ENCODE results near the gene COLQ. TPM values are rescaled to one million over a fixed set of nuclear protein-coding genes. Genes with fewer than 3 reads are reported as not detected.
A peak's percentile ranks its signal among the peaks of the same experiment; 100 is the strongest.
"Not testable (repeated sequence)": the region's sequence is repeated elsewhere in the genome, so short reads cannot be mapped to it uniquely, and the experiment has no call there.

The COLQ gene
- total RNA-seq, 2 experiments from 2014 or later: 3.3 to 4.3 TPM

DNA sequence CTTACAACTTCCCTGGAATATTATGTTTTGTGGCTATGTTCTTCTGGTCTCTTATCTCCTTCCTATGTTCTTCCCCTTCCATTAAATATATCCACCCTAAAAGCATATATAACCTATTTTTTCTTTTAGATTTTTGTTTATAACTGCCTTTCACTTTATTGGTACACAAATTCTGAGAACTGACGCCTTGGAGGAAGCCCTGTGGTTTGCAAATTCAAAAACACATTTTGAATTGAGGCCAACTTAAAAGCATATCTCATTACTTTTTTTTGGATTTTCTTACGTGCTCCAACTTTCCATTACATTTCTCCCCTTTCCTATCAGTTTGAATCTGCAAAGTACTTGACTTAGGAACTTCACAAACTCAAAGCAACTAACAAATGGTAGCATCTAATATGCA, 15.3 kb upstream of the COLQ start:
- Mint-ChIP-seq H3K27me3 (no peaks in the 10 kb centered on the region), H3K36me3 (ENCODE audit: low read depth) (peaks cover 26% of the 10 kb centered on the region), H3K4me3 (peak overlapping the region; percentile 60), H3K4me1 (peaks cover 75% of the 10 kb centered on the region), H3K27ac (peak overlapping the region; percentile 98), H3K9me3 (peaks cover 18% of the 10 kb centered on the region)
- ChIA-PET CTCF (interaction anchor here (1.6 kb wide), 1 partner anchor 10 kb away, joined by 4 read pairs; no protein-coding TSS in a partner anchor), POLR2A (no interaction called here)
- DNase-seq: peak; percentile 38

DNA sequence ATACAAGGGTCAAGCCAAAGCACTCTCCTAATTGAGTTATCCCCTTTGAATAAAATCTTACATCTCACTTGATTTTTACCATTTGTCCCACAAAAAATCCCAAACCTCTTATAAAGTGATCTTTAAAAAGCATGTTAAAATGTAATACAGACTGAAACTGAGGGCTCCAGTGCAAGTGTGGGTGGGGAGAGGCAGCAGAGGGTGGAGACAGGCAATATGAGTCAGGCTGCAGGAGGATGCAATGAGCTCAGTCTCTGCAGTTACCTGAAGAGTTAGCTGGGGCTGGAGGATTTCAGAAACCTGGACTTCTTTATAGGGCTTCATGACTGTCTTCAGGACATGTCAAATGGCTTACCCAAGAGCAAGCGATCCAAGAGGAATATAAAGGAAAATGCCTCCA, 14.2 kb upstream of the COLQ start:
- Mint-ChIP-seq H3K4me1 (peaks cover 66% of the 10 kb centered on the region), H3K36me3 (ENCODE audit: low read depth) (peaks cover 18% of the 10 kb centered on the region), H3K27me3 (no peaks in the 10 kb centered on the region), H3K9me3 (peaks cover 9% of the 10 kb centered on the region), H3K4me3 (peak overlapping the region; percentile 39), H3K27ac (peak overlapping the region; percentile 98)
- CTCF ChIA-PET: interaction anchor here (1.0 to 2.5 kb wide), 5 partner anchors 9 to 21 kb away, joined by 3 to 8 read pairs (median 6); no protein-coding TSS in a partner anchor
- POLR2A ChIA-PET: interaction anchor here (0.6 kb wide), 1 partner anchor 148 kb away, joined by 4 read pairs; no protein-coding TSS in a partner anchor
- DNase-seq: peak; percentile 68

DNA sequence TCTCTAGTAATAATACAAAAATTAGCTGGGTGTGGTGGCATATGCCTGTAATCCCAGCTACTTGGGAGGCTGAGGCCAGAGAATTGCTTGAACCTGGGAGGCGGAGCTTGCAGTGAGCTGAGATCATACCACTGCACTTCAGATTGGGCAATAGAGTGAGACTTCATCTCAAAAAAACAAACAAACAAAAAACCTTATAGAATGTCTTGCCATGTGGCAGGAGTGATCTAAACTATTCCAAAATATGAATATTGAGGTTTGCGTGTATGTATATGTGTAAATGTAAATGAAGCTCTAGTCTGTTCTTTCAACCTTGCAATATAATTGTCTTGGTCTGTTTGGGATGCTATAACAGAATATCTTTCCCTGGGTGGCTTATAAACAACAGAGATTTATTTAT, 11.1 kb upstream of the COLQ start:
- H3K9me3 Mint-ChIP-seq; POLR2A ChIA-PET; H3K36me3 Mint-ChIP-seq (ENCODE audit: low read depth); DNase-seq; H3K27me3 Mint-ChIP-seq; H3K4me3 Mint-ChIP-seq: not testable (repeated sequence)
- peak overlapping the region; percentile 33 for H3K27ac Mint-ChIP-seq
- peaks cover 64% of the 10 kb centered on the region for H3K4me1 Mint-ChIP-seq
- CTCF ChIA-PET: interaction anchor here (2.4 kb wide), 1 partner anchor 9 kb away, joined by 7 read pairs; no protein-coding TSS in a partner anchor

DNA sequence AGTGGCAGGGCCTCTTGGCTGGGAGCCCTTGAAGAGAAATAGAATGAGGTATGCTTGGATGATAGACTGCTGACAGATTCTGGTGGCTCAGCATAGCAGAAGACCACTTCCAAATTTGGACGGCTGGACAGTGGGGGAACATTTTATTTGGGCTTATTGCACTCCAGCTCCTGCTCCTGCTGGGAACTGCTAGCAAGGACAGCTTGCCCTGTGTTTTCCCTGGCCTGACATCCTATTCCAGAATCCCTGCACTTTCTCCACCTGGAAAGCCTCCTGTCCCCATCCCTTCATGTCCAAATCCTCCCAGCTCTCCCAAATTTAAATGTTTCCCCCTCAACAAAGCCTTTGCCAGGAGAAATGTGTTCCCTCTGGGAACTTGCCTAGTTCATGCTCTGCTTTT, 9.8 kb upstream of the COLQ start:
- CTCF ChIA-PET: interaction anchor here (0.6 to 1.0 kb wide), 3 partner anchors 8 to 26 kb away, joined by 3 to 5 read pairs (median 4); no protein-coding TSS in a partner anchor

DNA sequence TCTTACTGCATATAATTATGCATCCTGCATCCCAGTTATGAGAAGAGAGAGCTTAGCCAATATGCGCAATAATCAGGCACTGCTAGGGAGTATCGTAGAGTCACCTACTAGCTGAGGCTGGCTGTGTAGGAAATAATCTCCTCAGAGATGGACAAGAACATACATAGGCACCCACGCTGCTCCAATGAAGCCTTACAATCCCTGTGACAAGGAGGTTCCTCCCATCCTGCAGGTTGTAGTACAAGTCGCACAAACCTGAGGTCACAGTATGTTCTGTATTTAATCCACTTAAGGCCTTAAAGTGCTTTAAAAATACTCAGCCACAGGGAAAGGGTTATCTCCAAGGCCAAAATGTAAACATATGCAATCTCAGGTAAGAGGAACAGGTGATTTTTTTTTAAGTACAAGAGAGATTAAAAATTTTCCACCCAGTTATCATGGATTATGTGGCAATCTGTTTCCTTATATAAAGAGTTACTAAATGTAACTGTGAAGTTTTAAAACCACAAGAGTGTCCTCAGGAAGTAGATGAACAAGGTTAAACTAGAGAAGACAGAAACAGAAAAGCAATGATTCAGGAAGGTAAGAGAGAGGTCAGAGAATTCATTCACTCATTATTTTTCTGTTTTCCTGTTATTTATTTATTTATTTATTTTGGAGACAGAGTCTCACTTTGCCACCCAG, 7.5 kb upstream of the COLQ start:
- ChIA-PET POLR2A (no interaction called here), CTCF (interaction anchor here (0.5 to 1.0 kb wide), 3 partner anchors 10 to 287 kb away, joined by 3 to 6 read pairs (median 3); no protein-coding TSS in a partner anchor)
- Mint-ChIP-seq H3K9me3 (peaks cover 2% of the 10 kb centered on the region), H3K4me3 (no peak overlapping the region), H3K36me3 (ENCODE audit: low read depth) (peaks cover 4% of the 10 kb centered on the region), H3K4me1 (peaks cover 31% of the 10 kb centered on the region), H3K27me3 (no peaks in the 10 kb centered on the region), H3K27ac (peak overlapping the region; percentile 47)
- no peak for DNase-seq

More for the DNA sequence above, 9.8 kb upstream of the COLQ start:
- Mint-ChIP-seq H3K27ac (no peak overlapping the region), H3K36me3 (ENCODE audit: low read depth) (peaks cover 2% of the 10 kb centered on the region), H3K4me3 (no peak overlapping the region), H3K9me3 (peaks cover 2% of the 10 kb centered on the region), H3K4me1 (peaks cover 53% of the 10 kb centered on the region), H3K27me3 (no peaks in the 10 kb centered on the region)
- POLR2A ChIA-PET: no interaction called here
- DNase-seq: no peak

DNA sequence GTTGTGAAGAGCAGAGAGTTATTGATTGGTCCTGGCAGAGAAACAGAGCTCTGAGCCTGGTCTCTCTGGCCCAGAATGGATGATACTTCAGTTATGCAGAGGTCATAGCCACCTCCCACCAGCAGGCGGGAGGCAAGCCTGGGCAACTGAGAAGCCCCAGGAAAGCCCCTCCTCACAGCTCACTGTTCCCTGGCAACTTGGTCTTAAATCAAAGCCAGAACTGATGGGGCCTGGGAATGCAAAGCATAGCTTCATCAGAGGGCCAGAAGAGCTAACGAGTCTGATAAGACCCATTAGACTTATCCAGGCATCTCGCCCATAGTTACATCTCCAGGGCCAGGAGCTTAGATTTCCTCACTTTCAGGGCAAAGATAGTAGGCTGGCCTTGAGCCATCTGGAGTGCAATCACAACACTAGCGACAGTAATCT, 5.5 kb upstream of the COLQ start:
- H3K27ac Mint-ChIP-seq: no peak overlapping the region
- ChIA-PET CTCF (interaction anchor here (1.2 to 1.7 kb wide), 4 partner anchors 9 to 17 kb away, joined by 3 to 8 read pairs (median 5); no protein-coding TSS in a partner anchor), POLR2A (no interaction called here)
- H3K4me3 Mint-ChIP-seq: no peak overlapping the region
- no peaks in the 10 kb centered on the region for H3K9me3 Mint-ChIP-seq
- H3K27me3 Mint-ChIP-seq: peaks cover 3% of the 10 kb centered on the region
- no peak for DNase-seq
- peaks cover 28% of the 10 kb centered on the region for H3K4me1 Mint-ChIP-seq
- H3K36me3 Mint-ChIP-seq (ENCODE audit: low read depth): peaks cover 4% of the 10 kb centered on the region

DNA sequence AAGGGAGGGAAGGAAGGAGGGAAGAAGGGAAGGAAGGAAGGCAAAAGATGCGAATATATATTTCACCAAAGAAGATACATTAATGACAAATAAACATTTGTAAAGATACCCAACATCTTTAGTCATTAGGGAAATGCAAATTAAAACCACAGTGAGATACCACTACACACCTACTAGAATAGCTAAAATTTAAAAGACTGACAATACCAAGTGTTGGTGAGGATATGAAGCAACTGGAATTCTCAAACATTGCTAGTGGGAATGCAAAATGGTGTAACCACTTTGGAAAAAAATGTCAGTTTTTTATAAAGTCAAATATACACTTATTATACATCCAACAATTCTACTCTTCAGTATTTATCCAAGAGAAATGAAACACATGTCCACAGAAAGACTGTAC, 4.3 kb upstream of the COLQ start:
- peaks cover 38% of the 10 kb centered on the region for H3K4me1 Mint-ChIP-seq
- peaks cover 10% of the 10 kb centered on the region for H3K27me3 Mint-ChIP-seq
- H3K27ac Mint-ChIP-seq: no peak overlapping the region
- no peak overlapping the region for H3K4me3 Mint-ChIP-seq
- ChIA-PET POLR2A (no interaction called here), CTCF (interaction anchor here (1.2 to 1.7 kb wide), 4 partner anchors 9 to 15 kb away, joined by 3 to 8 read pairs (median 4); no protein-coding TSS in a partner anchor)
- no peak for DNase-seq
- H3K36me3 Mint-ChIP-seq (ENCODE audit: low read depth): peaks cover 4% of the 10 kb centered on the region
- no peaks in the 10 kb centered on the region for H3K9me3 Mint-ChIP-seq

DNA sequence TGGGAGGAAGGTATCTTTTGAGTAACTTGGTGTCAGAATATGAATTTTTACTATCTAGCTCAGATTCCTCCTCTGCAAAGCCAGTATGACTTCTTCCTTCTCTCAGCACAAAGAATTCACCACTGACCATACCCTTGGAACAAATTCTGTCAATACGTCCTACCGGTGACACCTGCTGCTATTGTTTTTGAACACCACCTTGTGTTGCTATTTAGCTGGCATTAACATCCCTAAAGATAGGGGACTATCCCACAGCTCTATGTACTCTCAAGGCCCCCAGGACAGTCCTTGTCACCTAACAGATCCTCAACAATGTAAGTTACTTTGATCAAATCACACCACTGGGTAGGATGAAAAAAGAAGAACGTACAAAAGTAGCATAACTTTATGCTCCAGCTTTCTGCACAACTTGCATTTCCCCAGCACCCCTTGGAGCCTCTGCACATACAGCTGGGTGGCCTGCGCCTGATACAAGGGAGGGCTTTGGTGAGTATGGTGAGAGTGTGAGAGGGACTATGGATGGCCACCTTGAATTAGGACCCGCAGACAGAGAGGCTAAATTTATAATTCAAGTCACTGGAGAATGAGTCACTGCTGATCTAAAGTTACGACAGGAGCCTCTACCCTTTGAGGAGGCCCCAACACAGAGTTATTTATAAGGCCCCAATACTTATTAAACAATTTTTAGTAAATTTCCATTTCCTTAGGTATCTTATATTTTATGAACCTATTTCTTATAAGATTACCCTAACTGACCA, 2.3 kb upstream of the COLQ start:
- Mint-ChIP-seq H3K27ac (no peak overlapping the region), H3K9me3 (no peaks in the 10 kb centered on the region), H3K4me1 (peaks cover 19% of the 10 kb centered on the region), H3K27me3 (peaks cover 10% of the 10 kb centered on the region), H3K4me3 (no peak overlapping the region), H3K36me3 (ENCODE audit: low read depth) (peaks cover 2% of the 10 kb centered on the region)
- CTCF ChIA-PET: interaction anchor here (0.8 to 2.0 kb wide), 6 partner anchors 8 to 29 kb away, joined by 3 to 7 read pairs (median 3); no protein-coding TSS in a partner anchor
- POLR2A ChIA-PET: no interaction called here
- DNase-seq: no peak

DNA sequence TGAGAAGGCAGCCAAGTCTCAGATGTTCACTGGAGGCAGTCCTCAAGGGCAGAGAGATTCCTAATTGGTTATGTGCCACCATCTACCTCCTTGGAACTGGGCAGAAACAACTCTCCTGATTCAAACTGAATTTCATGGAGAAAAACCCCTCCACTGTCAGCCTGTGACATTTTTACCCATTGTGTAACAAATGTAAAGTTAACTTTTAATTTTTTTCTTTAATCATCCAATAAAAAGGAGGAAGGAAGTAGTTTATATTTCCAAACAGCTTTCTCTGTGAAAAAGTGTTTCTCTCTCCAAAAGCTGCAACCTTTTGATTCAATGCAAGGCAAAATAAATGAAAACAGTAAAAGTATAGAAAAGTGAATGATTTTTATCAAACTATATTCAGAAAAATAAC, 510 bp upstream of the COLQ start:
- DNase-seq: no peak
- ChIA-PET POLR2A (no interaction called here), CTCF (no interaction called here)
- Mint-ChIP-seq H3K4me1 (peaks cover 13% of the 10 kb centered on the region), H3K27me3 (peaks cover 10% of the 10 kb centered on the region), H3K27ac (no peak overlapping the region), H3K9me3 (no peaks in the 10 kb centered on the region), H3K4me3 (no peak overlapping the region), H3K36me3 (ENCODE audit: low read depth) (peaks cover 2% of the 10 kb centered on the region)

DNA sequence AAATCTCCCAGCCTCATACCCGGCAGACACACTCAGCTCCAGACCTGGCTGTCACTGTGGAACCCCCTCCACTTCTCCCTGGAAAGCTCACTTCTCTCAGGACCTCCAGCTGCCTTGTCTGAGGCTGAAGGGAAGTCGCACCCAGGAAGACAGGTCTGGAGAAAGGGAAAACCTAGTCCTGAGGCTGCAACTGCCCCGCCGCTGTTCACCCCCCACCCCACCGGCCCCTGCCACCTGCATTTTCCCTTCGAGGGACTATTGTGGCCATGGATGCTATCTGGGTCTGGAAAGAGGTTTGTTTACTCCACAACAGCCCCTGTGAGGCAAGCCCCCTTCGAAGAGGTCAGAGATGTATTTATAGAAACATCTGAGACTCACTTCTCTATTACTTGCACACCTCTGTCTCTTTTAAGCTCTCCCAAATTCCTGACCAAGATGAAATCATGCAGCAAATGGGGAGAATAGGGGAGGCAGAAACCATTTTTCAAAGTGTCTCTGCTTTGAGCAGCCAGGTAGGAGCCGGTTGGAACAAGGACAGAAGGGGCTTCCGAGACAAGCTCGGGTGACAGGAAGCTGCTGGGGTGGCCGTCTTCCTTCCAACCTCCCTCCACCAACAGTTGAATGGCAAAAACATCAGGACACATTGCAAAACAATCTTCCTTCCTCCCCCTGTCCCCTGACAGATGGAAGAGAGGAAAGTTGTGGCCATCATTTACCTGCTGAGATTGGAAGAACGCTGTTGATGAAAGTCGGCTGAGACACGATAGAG, 518 bp downstream of the COLQ start:
- H3K4me3 Mint-ChIP-seq: peak overlapping the region; percentile 47

DNA sequence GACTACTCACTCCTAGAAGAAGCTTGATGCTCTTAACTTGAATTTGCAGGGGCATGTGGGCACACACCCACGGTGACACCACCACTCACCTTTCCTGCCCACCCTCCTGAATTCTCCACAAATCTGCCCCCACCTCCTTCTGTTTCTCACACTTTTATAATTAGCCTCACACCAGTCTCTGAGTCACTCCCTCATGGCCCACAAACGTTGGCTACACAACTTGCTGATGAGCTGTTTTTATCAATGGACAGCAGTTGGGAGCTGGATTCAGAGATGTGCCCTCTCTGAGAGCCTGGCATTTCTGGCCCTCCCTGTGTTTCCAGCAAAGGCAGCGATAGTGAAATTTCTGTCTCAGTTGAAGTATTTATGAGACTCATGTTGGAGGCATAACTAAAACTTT, 1.3 kb downstream of the COLQ start:
- Mint-ChIP-seq H3K4me3 (no peak overlapping the region), H3K27ac (peak overlapping the region; percentile 20), H3K36me3 (ENCODE audit: low read depth) (no peaks in the 10 kb centered on the region), H3K4me1 (peaks cover 13% of the 10 kb centered on the region), H3K9me3 (no peaks in the 10 kb centered on the region), H3K27me3 (peaks cover 10% of the 10 kb centered on the region)
- ChIA-PET CTCF (interaction anchor here (0.8 to 1.3 kb wide), 3 partner anchors 10 to 253 kb away, joined by 3 to 4 read pairs (median 3); no protein-coding TSS in a partner anchor), POLR2A (interaction anchor here (0.5 kb wide), 1 partner anchor 72 kb away, joined by 3 read pairs; no protein-coding TSS in a partner anchor)
- no peak for DNase-seq

More for the DNA sequence above, 518 bp downstream of the COLQ start:
- Mint-ChIP-seq H3K4me1 (peaks cover 13% of the 10 kb centered on the region), H3K27ac (no peak overlapping the region), H3K9me3 (no peaks in the 10 kb centered on the region), H3K36me3 (ENCODE audit: low read depth) (peaks cover 2% of the 10 kb centered on the region), H3K27me3 (peaks cover 10% of the 10 kb centered on the region)
- POLR2A ChIA-PET: interaction anchor here (0.6 kb wide), 1 partner anchor 263 kb away, joined by 5 read pairs; no protein-coding TSS in a partner anchor
- no peak for DNase-seq
- CTCF ChIA-PET: interaction anchor here (0.8 to 1.3 kb wide), 2 partner anchors 11 to 133 kb away, joined by 3 to 4 read pairs; no protein-coding TSS in a partner anchor

DNA sequence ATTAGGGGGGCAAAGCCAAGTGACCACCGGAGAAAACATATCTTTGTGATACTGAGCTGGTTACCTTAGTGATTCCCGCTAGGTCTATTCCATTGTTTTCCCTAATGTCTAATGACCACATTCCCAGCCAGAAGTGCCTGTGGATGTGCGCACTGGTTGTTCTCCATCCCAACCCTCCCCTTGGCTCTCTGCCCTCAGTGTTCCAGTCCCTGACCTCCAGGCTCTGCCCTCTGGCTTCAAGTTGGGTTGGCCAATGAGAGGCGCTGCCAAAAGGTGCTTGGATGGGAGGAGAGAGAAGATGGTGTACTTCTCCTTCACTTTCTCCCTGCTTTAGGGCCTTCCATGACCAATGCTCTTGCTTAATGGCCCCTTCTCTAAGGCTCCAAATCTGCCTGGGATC, 2.4 kb downstream of the COLQ start:
- Mint-ChIP-seq H3K4me1 (peaks cover 13% of the 10 kb centered on the region), H3K36me3 (ENCODE audit: low read depth) (no peaks in the 10 kb centered on the region), H3K9me3 (no peaks in the 10 kb centered on the region), H3K27ac (no peak overlapping the region), H3K4me3 (no peak overlapping the region), H3K27me3 (peaks cover 10% of the 10 kb centered on the region)
- CTCF ChIA-PET: interaction anchor here (0.8 to 1.6 kb wide), 3 partner anchors 9 to 252 kb away, joined by 3 to 7 read pairs (median 3); no protein-coding TSS in a partner anchor
- POLR2A ChIA-PET: no interaction called here
- no peak for DNase-seq
